Central memory CD4-positive, alpha-beta T cell (primary cell): Measurements from ENCODE around the gene LMNTD1.
"Not testable (repeated sequence)": the region's sequence is repeated elsewhere in the genome, so short reads cannot be mapped to it uniquely, and the experiment has no call there.

Experiments
- DNase-seq: peaks from one replicate; pipeline ENCODE4 v3.0.0; 2022

The LMNTD1 gene

DNA sequence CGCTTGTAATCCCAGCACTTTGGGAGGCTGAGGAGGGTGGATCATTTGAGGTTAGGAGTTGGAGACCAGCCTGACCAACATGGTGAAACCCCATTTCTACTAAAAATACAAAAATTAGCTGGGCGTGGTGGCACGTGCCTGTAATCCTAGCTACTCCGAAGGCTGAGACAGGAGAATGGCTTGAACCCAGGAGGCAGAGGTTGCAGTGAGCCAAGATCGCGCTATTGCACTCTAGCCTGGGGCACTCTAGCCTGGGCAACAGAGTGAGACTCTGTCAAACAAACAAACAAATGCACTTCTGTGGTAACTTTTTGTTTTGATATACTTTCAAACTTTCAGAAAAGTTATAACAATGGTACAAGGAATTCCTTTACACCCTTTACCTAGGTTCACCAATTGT is 126.3 kb downstream of the LMNTD1 start:
- not testable (repeated sequence) for DNase-seq
